GM12872 (cell line): ENCODE data around the gene SPAG9.

Experiments used
- TF ChIP-seq, protein P1 (sequence below): IDR thresholded peaks from 3 replicates; pipeline ENCODE4 v1.5.1; 2011; ENCODE audit warnings: low read depth, mild to moderate bottlenecking, low read length, moderate library complexity; ENCODE audit not compliant: insufficient read depth

Gene SPAG9

DNA sequence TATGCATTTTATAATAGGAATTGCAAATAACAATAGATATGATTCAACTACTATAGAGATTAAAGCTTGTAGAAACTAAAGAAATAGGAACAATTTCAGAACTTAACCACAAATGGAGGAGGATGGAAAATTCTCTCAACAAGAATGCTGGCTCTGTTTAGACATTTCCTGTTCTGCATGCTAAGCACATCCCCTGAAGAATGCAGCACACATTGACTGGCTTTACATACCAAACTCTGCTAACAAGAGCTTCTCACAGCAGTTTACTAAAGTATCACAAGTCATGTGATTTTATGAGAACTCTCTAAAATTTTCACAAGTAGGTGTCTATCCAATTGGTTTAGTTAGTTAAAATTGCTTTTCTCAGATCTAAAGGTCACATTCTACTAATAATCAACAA is 85.2 kb downstream of the SPAG9 start:
- TF ChIP-seq, protein P1, sequence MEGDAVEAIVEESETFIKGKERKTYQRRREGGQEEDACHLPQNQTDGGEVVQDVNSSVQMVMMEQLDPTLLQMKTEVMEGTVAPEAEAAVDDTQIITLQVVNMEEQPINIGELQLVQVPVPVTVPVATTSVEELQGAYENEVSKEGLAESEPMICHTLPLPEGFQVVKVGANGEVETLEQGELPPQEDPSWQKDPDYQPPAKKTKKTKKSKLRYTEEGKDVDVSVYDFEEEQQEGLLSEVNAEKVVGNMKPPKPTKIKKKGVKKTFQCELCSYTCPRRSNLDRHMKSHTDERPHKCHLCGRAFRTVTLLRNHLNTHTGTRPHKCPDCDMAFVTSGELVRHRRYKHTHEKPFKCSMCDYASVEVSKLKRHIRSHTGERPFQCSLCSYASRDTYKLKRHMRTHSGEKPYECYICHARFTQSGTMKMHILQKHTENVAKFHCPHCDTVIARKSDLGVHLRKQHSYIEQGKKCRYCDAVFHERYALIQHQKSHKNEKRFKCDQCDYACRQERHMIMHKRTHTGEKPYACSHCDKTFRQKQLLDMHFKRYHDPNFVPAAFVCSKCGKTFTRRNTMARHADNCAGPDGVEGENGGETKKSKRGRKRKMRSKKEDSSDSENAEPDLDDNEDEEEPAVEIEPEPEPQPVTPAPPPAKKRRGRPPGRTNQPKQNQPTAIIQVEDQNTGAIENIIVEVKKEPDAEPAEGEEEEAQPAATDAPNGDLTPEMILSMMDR: no peak

DNA sequence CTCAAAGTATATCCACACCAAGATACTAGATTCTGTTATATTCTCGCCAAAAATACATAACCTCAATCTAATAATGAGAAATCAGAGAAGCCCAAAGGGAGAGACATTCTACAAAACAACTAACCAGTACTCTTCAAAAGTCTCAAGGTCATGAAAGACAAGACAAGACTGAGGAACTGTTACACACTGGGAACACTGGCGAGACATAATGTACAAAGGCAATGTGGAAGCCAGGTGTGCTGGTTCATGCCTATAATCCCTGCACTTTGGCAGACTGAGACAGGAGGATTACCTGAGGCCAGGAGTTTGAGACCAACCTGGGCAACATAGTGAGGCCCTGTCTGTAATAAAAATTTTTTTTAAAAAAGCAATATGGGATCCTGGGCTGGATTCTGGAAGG is 85.9 kb downstream of the SPAG9 start:
- TF ChIP-seq, protein P1: no peak

DNA sequence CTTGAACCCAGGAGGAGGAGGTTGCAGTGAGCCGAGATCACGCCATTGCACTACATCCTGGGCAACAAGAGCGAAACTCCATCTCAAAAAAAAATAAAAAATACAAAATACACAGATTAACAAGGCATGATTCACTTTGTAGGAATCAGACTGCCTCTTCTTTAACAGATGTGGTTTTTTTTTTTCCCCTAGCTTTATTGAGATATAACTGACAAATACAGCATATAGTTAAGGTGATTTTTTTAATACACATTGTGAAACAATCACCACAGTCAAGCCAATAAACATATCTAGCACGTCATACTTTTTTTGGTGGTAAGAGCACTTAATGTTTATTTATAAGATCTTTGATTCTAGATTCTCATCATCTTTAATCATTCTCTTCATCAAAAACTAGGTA is 87.8 kb downstream of the SPAG9 start:
- TF ChIP-seq, protein P1: no peak

DNA sequence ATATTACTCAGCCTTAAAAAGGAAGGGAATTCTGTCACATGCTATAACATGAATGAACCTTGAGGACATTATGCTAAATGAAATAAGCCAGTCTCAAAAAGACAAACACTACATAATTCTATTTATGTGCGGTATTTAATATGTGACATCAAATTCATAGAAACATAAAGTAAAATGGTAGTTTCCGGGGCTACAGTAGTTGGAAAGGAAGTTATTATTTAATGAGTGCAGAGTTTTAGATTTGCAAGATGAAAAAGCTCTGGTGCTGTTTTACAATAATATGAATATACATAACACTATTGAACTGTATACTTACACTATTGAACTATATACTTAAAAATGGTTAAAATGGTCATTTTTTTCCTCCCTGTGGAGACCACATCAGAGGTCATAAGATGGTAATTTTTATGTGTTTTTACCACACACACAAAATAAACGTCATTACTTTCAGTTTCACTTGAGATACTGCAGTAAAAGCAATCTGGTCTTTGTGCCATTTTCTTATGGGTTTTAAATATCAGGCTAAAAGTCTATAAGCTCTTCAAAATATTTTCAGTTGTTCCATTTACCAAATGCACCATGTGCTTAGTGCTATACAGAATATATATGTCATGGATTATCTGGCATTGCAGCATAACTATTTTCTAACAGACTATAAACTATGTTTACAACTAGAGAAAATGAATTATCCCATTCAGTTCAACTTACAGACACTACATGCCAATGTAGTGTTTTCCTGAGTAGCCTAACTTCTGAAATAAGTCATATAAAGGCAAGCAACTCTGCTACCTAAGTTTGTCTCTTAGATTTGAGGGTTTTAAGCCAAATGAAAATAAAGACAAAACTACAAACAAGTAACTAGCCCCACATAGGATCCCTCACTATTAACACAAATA is 90.9 kb downstream of the SPAG9 start:
- TF ChIP-seq, protein P1: no peak

DNA sequence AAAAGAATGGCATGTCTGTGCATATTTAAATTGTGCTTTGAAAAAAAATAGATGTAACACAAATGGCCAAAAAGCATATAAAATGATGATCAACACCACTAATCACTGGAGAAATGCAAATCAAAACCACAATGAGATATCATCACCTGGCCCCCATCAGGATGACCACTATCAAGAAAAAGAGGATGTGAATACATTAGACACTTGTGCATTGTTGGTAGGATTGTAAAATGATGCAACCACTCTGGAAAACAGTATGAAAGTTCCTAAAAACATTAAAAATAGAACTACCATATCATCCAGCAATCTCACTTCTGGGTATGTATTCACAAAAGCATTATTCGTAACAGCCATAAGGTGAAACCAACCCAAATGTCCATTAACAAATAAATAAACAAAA is 91.5 kb downstream of the SPAG9 start:
- TF ChIP-seq, protein P1: no peak

DNA sequence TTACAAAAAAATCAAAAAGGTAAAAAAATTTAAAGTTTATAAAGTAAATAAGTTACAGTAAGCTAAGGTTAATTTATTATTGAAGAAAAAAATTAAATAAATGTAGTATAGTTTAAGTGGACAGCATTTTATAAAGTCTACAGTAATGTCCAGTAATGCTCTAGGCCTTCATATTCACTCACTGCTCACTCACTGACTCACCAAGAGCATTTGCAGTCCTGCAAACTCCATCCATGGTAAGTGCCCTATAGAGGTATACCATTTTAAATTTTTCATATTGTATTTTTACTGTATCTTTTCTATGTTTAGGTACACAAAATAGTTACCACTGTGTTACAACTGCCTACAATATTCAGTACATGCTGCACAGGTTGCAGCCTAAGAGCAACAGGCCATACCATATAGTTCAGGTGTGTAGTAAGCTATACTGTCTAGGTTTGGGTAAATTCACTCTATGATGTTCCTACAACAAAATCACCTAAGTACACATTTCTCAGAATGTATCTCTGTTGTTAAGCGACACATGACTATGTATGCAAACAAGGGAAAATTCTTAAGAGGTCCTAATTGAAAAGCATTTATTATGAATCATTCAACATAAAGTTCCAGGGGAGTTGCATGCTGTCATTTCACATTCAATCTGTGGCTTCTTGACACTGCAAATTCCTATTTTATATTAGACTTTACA is 92.3 kb downstream of the SPAG9 start:
- TF ChIP-seq, protein P1: no peak

DNA sequence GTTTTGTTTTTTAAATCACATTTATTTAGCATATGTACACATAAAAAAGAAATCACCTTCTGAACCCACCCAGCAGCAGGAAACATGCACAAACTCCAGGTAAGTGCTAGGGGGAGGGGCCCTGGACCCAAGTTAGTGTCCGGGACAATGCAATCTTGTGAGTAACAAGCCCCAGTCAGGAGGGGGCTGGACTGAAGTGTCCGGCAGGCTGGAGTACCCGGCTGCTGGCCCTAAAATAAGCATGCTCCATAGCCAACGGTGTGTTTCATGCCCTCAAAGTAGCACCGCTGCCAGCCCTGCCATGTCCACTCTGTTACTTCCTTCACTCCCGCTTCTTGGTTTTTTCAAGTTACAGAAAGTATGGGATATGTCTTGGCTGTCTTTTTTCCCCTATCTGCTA is 102.1 kb downstream of the SPAG9 start:
- TF ChIP-seq, protein P1: no peak
